ENCODE data around the gene SRC. TPM values are rescaled to one million over a fixed set of nuclear protein-coding genes. Genes with fewer than 3 reads are reported as not detected.

Gene SRC
- total and polyA plus RNA-seq, 2 donors (not counting 3 experiments of a cell fraction or from before 2014, with no cell fraction given) = 22.6 to 29.4 TPM

DNA sequence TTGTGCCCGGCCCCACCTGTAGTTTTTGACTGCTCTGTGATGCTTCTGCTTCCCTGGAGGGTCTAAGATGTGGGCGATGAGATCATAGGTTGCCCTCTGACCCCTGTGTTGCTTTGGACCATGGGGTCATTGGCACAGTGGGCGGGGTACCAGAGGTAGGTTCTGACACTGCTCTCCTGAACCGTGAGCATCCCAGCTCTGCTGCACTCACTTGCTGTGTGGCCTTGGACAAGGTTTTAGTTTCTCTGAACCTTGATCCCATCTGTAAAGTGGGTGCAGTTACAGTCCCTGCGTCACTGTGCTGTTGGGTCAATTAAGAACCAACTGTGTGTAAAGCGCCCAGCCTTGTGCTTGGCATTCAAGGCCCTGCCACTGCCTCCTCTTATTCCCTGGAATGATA lies 30.9 kb downstream of the SRC start:
- Histone ChIP-seq H2AFZ (ENCODE audit: low read depth, low read length) (no peak overlapping the region), H3K9me3 (replicated peaks; ENCODE audit: control insufficient read depth, insufficient read depth, low read length) (no peaks in the 10 kb centered on the region), H3K4me3 (replicated peaks in 1 of 3; ENCODE audit: insufficient read depth in 1 of 3, low read depth in 1 of 3, low read length in 3 of 3) (no peak overlapping the region), H4K20me1 (replicated peaks; ENCODE audit: control insufficient read depth, extremely low read depth, insufficient read depth, low read length) (no peaks in the 10 kb centered on the region), H3K27ac (ENCODE audit: insufficient read depth, low read depth, low read length) (no peak overlapping the region), H3K4me1 (ENCODE audit: control insufficient read depth, extremely low read depth, insufficient read depth, low read length) (peaks cover 19% of the 10 kb centered on the region), H3K9ac (replicated peaks; ENCODE audit: extremely low read depth, insufficient read depth, low read length) (no peak overlapping the region), H3K27me3 (ENCODE audit: control insufficient read depth in 2 of 2, insufficient read depth in 2 of 2, low read length in 2 of 2) (no peaks in the 10 kb centered on the region), H3K79me2 (ENCODE audit: control insufficient read depth, insufficient read depth, low read length) (peaks cover 24% of the 10 kb centered on the region), H3K4me2 (ENCODE audit: insufficient read depth, low read length) (no peak overlapping the region), H3K36me3 (ENCODE audit: control insufficient read depth in 2 of 2, extremely low read depth in 1 of 2, insufficient read depth in 2 of 2, low read length in 2 of 2) (peaks cover 0 to 3% of the 10 kb centered on the region in 2 experiments), H3K9me1 (replicated peaks; ENCODE audit: control insufficient read depth, extremely low read depth, insufficient read depth, low read length) (no peaks in the 10 kb centered on the region)
- dilution Hi-C loops (cut with MboI; ENCODE audit: extremely low pct_ligation_motif_present, low sequenced_read_pairs) (no loop called here), intact Hi-C loops (cut with micrococcal nuclease) (no loop called here)
- no TSS peak for BruUV-seq (replicated peaks)
- ChIA-PET CTCF (interaction anchor here (2.8 kb wide), 1 partner anchor 100 kb away, joined by 10 read pairs; no protein-coding TSS in a partner anchor), POLR2A (no interaction called here)
- TF ChIP-seq, protein P1, sequence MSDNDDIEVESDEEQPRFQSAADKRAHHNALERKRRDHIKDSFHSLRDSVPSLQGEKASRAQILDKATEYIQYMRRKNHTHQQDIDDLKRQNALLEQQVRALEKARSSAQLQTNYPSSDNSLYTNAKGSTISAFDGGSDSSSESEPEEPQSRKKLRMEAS (IDR thresholded peaks at IDR 0.05; ENCODE audit: insufficient read depth, insufficient read length) = no peak
- TF ChIP-seq FOS (IDR thresholded peaks at IDR 0.05; ENCODE audit: borderline replicate concordance, insufficient read depth, low read length) (no peak), EZH2 (IDR thresholded peaks at IDR 0.05; ENCODE audit: borderline replicate concordance, low read depth, low read length, severe bottlenecking) (no peak)
- DNase-seq (ENCODE audit: low read depth, low spot score) (no peak), FAIRE-seq (no peak)

DNA sequence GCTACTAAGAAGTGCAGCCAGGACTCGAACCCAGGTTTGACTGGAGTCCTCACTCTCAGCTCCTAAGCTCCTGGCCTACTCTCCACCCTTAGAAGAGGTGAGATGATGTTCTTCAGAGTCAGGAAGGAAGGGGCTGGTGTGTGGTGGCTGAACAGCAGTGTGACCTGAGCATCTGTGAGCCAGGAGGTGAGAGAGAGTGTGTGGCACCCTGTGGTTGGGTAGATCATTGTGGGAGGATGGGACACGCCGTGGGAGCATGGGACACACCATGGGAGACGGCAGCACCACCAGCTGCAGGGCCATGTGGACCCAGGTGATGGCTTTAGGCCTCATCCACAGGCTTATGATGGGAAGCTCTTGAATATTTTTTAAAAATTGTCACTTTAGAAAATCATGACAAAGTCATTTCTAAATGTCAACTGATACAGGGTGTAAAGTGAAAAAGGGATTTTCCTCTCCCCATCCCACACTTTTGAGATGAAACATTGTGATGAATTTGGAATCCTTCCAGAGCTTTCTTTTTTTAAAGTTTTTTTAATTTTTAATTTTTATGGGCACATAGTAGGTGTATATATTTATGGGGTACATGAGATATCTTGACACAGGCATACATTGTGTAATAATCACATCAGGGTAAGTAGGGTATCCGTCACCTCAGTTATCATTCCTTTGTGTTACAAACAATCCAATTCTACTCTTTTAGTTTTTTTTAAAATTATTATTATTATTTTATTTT lies 31.6 kb downstream of the SRC start:
- BruUV-seq (replicated peaks) = no TSS peak
- peaks cover 0 to 3% of the 10 kb centered on the region in 2 experiments for H3K36me3 ChIP-seq (ENCODE audit: control insufficient read depth in 2 of 2, extremely low read depth in 1 of 2, insufficient read depth in 2 of 2, low read length in 2 of 2)
- ChIA-PET CTCF (interaction anchor here (1.1 to 2.8 kb wide), 4 partner anchors 34 to 182 kb away, joined by 3 to 10 read pairs (median 6); no protein-coding TSS in a partner anchor), POLR2A (interaction anchor here (0.7 kb wide), 1 partner anchor 32 kb away, joined by 3 read pairs; the partner anchor contains the start of gene SRC)
- H3K27me3 ChIP-seq (ENCODE audit: control insufficient read depth in 2 of 2, insufficient read depth in 2 of 2, low read length in 2 of 2) = no peaks in the 10 kb centered on the region
- no peak overlapping the region for H3K9ac ChIP-seq (replicated peaks; ENCODE audit: extremely low read depth, insufficient read depth, low read length)
- no peaks in the 10 kb centered on the region for H3K9me1 ChIP-seq (replicated peaks; ENCODE audit: control insufficient read depth, extremely low read depth, insufficient read depth, low read length)
- no peak overlapping the region for H3K4me2 ChIP-seq (ENCODE audit: insufficient read depth, low read length)
- no peak for TF ChIP-seq GATA2 (IDR thresholded peaks at IDR 0.05; ENCODE audit: insufficient read depth, insufficient read length, low read depth, low read length)
- TF ChIP-seq, protein P1 (IDR thresholded peaks at IDR 0.05; ENCODE audit: insufficient read depth, insufficient read length) = no peak
- TF ChIP-seq EZH2 (IDR thresholded peaks at IDR 0.05; ENCODE audit: borderline replicate concordance, low read depth, low read length, severe bottlenecking) = no peak
- no peak for TF ChIP-seq POLR2AphosphoS5 (IDR thresholded peaks at IDR 0.05; ENCODE audit: insufficient read depth, low read depth, low read length)
- no peak for TF ChIP-seq MYC (IDR thresholded peaks at IDR 0.05; ENCODE audit: low read depth, low read length)
- no peak for TF ChIP-seq FOS (IDR thresholded peaks at IDR 0.05; ENCODE audit: borderline replicate concordance, insufficient read depth, low read length)
- TF ChIP-seq POLR2A (IDR thresholded peaks at IDR 0.05; ENCODE audit: low read depth, low read length) = no peak
- no peak for TF ChIP-seq JUN (IDR thresholded peaks at IDR 0.05; ENCODE audit: borderline replicate concordance, insufficient read depth, insufficient read length, low read depth)
- dilution Hi-C loops (cut with MboI; ENCODE audit: extremely low pct_ligation_motif_present, low sequenced_read_pairs) = no loop called here
- FAIRE-seq (no peak), DNase-seq (ENCODE audit: low read depth, low spot score) (no peak)
- no peak overlapping the region for H2AFZ ChIP-seq (ENCODE audit: low read depth, low read length)
- H4K20me1 ChIP-seq (replicated peaks; ENCODE audit: control insufficient read depth, extremely low read depth, insufficient read depth, low read length) = no peaks in the 10 kb centered on the region
- intact Hi-C loops (cut with micrococcal nuclease) = no loop called here
- H3K9me3 ChIP-seq (replicated peaks; ENCODE audit: control insufficient read depth, insufficient read depth, low read length) = no peaks in the 10 kb centered on the region
- H3K27ac ChIP-seq (ENCODE audit: insufficient read depth, low read depth, low read length) = no peak overlapping the region
- no peak overlapping the region for H3K4me3 ChIP-seq (replicated peaks in 1 of 3; ENCODE audit: insufficient read depth in 1 of 3, low read depth in 1 of 3, low read length in 3 of 3)
- H3K79me2 ChIP-seq (ENCODE audit: control insufficient read depth, insufficient read depth, low read length) = peaks cover 22% of the 10 kb centered on the region
- peaks cover 19% of the 10 kb centered on the region for H3K4me1 ChIP-seq (ENCODE audit: control insufficient read depth, extremely low read depth, insufficient read depth, low read length)

Data from endothelial cell of umbilical vein (primary cell).